GM18502 (cell line): Measurements from ENCODE around the gene DHX15.

ENCODE experiments used
- ATAC-seq: cut with Tn5 transposase; IDR thresholded peaks from one replicate; pipeline ENCODE4 v1.9.1; 2021; ENCODE audit warnings: mild to moderate bottlenecking; ENCODE audit not compliant: unreplicated experiment, poor library complexity

Gene DHX15

GRCh38 chr4:24496597-24496996 is 87.8 kb downstream of the DHX15 start:
- no peak for ATAC-seq

- ATAC-seq, result no peak
Observed at GRCh38 chr4:24495388-24495787, 89.0 kb downstream of the DHX15 start.

- no peak for ATAC-seq
Observed at GRCh38 chr4:24489870-24490269, 94.5 kb downstream of the DHX15 start.

GRCh38 chr4:24488399-24489164 is 95.8 kb downstream of the DHX15 start:
- ATAC-seq, result peak; percentile 93

GRCh38 chr4:24482871-24483270 is 101.5 kb downstream of the DHX15 start:
- ATAC-seq, result no peak

- ATAC-seq, result no peak
Observed at GRCh38 chr4:24477919-24478318, 106.4 kb downstream of the DHX15 start.
